Activated naive CD4-positive, alpha-beta T cell treated with anti-CD3 and anti-CD28 coated beads, Interleukin-2, amount 50 U/mL, for 72 hours (primary cell): ENCODE data around the gene KIF5A. TPM values are rescaled to one million over a fixed set of nuclear protein-coding genes. Genes with fewer than 3 reads are reported as not detected.
A peak's percentile ranks its signal among the peaks of the same experiment; 100 is the strongest.
"Not testable (repeated sequence)": the region's sequence is repeated elsewhere in the genome, so short reads cannot be mapped to it uniquely, and the experiment has no call there.

Source experiments
- ATAC-seq, 2 donors: fragments of 150-1000 bp; cut with Tn5 transposase; 2 replicates each; pipeline ENCODE4 v1.10.0; 2021; ENCODE audit warnings: mild to moderate bottlenecking in 2 of 2, moderate library complexity in 2 of 2
- DNase-seq, 2 donors: peaks; one replicate each; pipeline ENCODE4 v3.0.0; 2021 to 2022; ENCODE audit warnings: low spot score in 2 of 2
- H3K27ac Mint-ChIP-seq, 2 donors: one replicate each; pipeline ENCODE4 v1.8.0; 2022; ENCODE audit warnings: mild to moderate bottlenecking in 2 of 2, mixed read lengths in 2 of 2
- H3K36me3 Mint-ChIP-seq, 2 donors: one replicate each; pipeline ENCODE4 v1.8.0; 2022; ENCODE audit warnings: mixed read lengths in 2 of 2
- H3K9me3 Mint-ChIP-seq, 2 donors: one replicate each; pipeline ENCODE4 v1.8.0; 2022; ENCODE audit warnings: mixed read lengths in 2 of 2
- total RNA-seq, 2 donors: library from RNA; stranded (reverse); gene quantifications; one replicate each; pipeline ENCODE4 v1.2.3, GENCODE V29; 2022

KIF5A gene
- total RNA-seq, 2 donors from 2014 or later, result 0.75 to 3.4 TPM

DNA sequence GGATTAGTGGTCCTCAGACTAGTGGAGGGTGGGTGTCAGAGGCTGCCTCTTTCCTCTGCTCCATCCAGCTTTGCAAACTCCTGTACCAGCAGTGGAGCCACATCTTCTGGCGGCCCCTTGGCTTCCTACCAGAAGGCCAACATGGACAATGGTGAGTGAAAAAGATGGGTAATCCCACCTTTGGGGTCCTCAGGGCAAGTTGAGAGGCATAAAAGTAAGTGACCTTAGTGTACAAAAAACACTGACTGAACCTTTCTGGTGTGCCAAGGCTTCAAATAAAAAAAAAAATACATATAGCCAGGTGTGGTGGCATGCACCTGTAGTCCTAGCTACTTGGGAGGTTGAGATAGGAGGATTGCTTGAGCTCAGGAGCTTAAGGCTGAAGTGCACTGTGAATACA, 32.0 kb downstream of the KIF5A start:
- no peaks in the 10 kb centered on the region for H3K9me3 Mint-ChIP-seq
- no peaks in the 10 kb centered on the region for H3K36me3 Mint-ChIP-seq
- no peak for ATAC-seq
- H3K27ac Mint-ChIP-seq, result no peak overlapping the region
- DNase-seq, result no peak

DNA sequence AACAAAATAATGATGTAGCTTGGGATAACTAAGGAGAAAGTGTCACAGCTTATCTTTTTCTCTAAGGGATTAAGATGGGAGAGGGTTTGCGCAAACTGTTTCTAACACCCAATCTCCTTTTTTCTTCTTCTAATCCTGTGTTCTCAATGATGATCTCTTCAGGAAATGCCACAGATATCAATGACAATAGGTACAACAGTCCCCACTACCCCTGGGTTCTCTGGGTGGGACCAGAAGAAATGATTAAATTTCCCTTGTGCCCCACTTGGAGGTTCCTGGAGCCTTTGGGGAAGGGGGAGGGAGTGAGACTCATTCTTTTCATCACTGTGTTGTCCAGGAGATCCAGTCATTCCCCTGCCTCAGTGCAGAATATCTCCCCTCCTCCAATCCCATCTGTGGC, 32.6 kb downstream of the KIF5A start:
- DNase-seq (no peak), ATAC-seq (no peak)
- H3K36me3 Mint-ChIP-seq, result no peaks in the 10 kb centered on the region
- H3K27ac Mint-ChIP-seq, result no peak overlapping the region
- no peaks in the 10 kb centered on the region for H3K9me3 Mint-ChIP-seq

DNA sequence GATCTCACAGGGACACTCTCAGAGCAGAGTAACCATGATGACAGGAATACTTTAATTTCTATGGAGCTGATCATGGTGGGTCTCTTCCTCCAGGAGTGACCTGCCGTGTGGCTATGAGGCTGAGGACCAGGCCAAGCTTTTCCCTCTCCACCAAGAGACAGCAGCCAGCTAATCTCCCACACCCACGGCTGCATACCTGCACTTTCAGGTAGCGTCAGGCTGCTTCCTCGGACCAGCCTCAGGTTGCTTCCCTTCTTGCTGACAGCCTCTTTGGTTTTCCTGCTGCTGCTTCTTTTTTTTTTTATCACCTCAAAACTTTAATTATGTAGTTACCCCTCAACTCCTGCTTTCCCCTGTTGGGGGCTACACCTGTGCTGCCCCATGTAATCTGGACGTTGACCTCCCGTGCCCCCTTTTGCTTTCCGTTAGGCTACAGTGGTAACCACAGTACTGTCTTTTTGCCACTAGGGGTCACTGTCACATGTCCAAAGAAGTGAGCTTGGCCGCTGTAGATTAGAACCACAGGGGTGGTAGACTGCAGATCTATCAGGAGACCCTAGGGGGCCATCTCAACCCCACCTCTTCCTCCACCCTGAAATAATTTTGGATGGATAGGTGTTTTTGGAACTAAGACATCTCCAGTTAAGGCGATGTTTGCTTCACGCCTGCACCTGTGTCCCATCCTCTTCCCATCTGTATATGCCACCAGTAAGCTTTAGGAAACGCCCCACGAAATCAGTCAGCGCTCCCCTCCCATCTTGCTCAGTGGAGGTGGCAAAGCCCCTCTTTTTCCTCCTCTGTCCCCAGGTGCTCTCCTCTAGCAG, 33.4 kb downstream of the KIF5A start:
- no peaks in the 10 kb centered on the region for H3K9me3 Mint-ChIP-seq
- peak; percentile 99 for ATAC-seq
- peak in 1 of 2 donors; percentile 69 for DNase-seq
- H3K36me3 Mint-ChIP-seq, result no peaks in the 10 kb centered on the region
- no peak overlapping the region for H3K27ac Mint-ChIP-seq

DNA sequence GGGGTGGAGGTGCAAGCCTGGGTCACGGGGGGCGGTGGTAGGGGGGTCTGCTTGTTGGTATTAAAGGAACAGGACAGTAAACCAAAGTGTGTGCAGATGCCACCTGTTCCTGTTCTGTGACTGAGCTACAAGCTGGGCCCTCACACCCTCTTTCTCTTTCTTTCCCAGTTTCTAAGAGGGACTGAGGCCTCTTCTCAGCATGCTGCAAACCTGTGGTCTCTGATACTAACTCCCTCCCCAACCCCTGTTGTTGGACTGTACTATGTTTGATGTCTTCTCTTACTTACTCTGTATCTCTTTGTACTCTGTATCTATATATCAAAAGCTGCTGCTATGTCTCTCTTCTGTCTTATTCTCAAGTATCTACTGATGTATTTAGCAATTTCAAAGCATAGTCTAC, 34.2 kb downstream of the KIF5A start:
- Mint-ChIP-seq H3K27ac (no peak overlapping the region), H3K9me3 (no peaks in the 10 kb centered on the region), H3K36me3 (no peaks in the 10 kb centered on the region)
- ATAC-seq, result no peak
- no peak for DNase-seq

DNA sequence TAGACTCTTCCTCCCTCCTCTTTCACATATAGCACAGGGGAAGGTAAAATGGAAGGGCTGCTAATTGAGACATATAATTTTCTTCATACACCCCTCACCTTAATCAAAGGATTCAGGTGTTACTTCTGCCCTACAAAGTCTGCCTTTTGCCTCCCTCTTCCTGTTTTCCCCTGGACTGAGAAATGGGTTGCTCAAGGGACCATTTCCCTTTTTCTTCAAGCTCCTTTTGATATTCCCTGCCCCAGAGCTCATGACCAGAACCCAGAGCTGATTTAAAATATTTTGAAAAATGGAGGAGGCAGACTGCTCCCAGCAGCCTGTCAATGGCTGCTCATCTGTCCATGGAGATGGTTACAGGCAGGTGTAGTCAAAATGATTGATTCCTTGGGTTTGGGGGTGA, 34.8 kb downstream of the KIF5A start:
- H3K9me3 Mint-ChIP-seq, result no peaks in the 10 kb centered on the region
- no peak overlapping the region for H3K27ac Mint-ChIP-seq
- DNase-seq (no peak), ATAC-seq (no peak)
- no peaks in the 10 kb centered on the region for H3K36me3 Mint-ChIP-seq

DNA sequence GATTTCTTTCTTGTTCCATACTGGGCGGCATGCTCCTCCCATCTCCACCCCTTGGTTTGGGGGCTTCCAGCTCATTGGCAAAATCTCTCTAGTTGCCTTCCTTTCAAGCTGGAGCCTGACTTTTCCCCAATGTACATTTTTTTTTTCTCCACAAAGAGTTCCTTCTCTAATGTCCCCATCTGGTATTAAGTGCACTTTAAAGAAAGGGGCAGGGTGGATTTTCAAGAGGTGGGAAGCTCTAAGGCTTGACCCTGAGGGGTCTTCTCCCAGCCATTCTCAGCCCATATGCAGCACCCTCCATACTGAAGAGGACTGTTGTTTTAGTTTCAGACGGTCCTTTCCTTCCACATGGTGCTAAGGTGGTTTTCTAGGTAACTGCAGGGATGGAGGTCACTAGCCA, 35.3 kb downstream of the KIF5A start:
- peak overlapping the region in 1 of 2 donors; percentile 46 for H3K27ac Mint-ChIP-seq
- DNase-seq (no peak), ATAC-seq (no peak)
- H3K9me3 Mint-ChIP-seq, result no peaks in the 10 kb centered on the region
- no peaks in the 10 kb centered on the region for H3K36me3 Mint-ChIP-seq

DNA sequence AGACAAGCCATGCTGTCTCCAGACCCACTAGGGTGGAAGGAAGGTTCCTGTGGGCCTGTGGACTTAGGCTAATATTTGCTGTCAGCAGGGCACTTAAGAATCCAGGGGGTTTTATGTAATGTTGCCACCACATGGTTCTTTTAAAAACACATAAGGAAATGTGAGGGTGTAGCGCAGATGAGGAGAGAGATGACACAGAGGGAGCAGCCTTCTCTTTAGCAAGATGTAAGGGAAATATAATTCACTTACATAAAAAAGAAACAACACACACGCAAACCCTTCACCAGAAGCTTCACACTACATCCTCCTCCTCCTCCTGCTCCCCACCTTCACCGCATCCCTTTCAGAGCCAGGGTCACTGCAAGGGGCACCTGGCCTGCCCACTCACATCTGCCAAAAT, 36.3 kb downstream of the KIF5A start:
- H3K9me3 Mint-ChIP-seq, result no peaks in the 10 kb centered on the region
- ATAC-seq, result no peak
- H3K27ac Mint-ChIP-seq, result no peak overlapping the region
- no peaks in the 10 kb centered on the region for H3K36me3 Mint-ChIP-seq
- DNase-seq, result no peak

DNA sequence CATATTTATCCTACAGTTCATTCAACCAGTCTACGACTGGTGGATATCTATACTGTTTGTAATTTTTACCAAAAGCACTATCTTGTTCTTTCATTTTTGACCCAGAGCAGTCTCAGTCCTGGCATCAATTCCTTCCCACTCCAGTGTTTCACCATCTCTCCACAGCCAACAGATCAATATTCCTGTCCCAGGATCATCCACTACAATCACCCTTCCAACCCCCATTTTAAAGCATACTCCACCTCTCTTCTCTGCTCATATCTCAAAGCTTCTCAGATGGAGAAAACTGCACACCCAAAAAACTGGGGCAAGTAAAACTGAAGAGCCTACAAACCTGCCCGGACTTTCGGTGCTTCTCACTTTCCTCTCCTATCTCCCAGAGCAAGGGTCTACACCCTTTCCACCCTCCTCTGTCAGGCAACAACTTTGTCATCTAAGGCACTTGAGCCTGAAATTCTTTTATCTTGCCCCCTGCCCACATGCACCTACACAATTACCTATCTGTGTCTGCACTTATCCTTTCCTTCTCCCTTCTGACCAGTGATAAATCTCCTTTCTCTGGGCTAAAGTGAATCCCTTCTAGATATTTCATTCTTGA, 37.1 kb downstream of the KIF5A start:
- DNase-seq (no peak), ATAC-seq (no peak)
- H3K36me3 Mint-ChIP-seq, result peaks cover 0 to 8% of the 10 kb centered on the region in 2 donors
- H3K9me3 Mint-ChIP-seq, result no peaks in the 10 kb centered on the region
- H3K27ac Mint-ChIP-seq, result no peak overlapping the region

DNA sequence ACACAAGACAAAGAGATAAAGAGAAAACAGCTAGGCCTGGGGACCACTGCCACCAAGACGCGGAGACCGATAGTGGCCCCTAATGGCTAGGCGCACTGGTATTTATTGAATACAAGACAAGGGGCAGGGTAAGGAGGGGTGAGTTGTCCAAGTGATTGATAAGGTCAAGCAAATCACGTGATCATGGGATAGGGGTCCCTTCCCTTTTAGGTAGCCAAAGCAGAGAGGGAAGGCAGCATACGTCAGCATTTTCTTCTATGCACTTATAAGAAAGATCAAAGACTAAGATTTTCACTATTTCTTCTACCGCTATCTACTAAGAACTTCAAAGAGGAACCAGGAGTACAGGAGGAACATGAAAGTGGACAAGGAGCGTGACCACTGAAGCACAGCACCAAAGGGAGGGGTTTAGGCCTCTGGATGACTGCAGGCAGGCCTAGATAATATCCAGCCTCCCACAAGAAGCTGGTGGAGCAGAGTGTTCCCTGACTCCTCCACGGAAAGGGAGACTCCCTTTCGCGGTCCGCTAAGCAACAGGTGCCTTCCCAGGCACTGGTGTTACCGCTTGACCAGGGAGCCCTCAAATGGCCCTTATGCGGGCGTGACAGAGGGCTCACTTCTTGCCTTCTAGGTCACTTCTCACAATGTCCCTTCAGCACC, 39.2 kb downstream of the KIF5A start:
- DNase-seq, H3K27ac Mint-ChIP-seq, ATAC-seq, H3K9me3 Mint-ChIP-seq: not testable (repeated sequence)
- peaks cover 0 to 11% of the 10 kb centered on the region in 2 donors for H3K36me3 Mint-ChIP-seq

DNA sequence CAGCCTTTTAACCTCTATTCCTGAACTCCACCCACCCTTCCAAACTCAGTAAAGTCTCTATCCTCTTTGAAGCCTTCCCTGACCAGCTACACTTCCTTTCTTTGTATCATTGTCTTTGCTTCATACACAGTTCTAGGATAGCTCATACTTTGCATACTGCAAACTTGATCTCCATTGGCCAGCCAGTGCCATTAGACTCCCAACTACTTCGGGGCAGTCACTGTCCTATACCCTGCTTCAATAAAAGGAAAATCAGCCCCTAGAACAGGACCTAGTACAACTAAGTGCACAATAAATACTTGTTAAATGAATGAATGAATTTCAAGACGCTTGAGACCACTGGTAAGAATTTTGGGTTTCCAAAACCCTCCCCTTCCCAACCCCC, 40.6 kb downstream of the KIF5A start:
- DNase-seq (no peak), ATAC-seq (peak in 1 of 2 donors; percentile 3)
- Mint-ChIP-seq H3K36me3 (peaks cover 0 to 11% of the 10 kb centered on the region in 2 donors), H3K27ac (peak overlapping the region in 1 of 2 donors; percentile 47), H3K9me3 (no peaks in the 10 kb centered on the region)

DNA sequence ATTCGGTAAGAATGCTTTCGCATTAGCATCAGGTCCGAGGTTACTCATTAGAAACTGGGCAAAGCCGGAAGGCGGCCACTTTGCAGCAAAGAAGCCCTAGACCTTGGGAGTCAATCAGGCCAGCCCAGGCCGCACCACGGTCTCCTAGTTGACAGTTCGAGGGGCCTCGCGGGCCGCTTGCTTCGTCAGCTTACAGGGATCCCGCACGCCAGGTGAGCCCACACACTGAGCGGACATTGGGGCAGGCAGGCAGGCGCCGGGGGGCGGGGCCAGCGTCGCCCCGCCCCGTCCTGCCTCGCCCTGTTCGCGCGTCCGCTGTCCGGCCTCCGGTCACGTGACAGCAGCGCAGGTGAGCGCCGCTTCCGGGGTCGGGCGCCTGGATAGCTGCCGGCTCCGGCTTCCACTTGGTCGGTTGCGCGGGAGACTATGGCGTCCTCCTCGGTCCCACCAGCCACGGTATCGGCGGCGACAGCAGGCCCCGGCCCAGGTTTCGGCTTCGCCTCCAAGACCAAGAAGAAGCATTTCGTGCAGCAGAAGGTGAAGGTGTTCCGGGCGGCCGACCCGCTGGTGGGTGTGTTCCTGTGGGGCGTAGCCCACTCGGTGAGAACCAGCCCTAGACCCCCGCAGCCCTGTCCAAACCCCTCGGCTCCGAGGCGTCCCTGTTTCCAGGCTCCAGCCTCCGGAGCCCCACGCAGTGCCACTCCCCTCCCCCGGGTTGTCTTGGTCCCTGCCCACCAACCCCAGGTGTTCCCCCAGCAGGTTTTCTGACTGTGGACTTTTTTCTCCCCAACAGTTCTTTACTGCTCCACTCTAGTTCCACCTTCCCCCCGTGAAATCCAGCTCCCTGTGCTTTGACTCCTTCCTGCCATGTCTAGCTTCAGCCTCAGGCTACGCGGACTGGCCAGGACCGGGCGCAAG, 41.3 kb downstream of the KIF5A start, which contains the start of gene PIP4K2C:
TSS of gene PIP4K2C (plus strand) at position 329 of the 918 bp plus-strand sequence. CDS start at position 427, 98 bp downstream.
- Mint-ChIP-seq H3K27ac (peak within 1 kb of the TSS; percentile 47 to 78), H3K36me3 (peaks cover 0 to 11% of the 10 kb centered on the region in 2 donors), H3K9me3 (no peaks in the 10 kb centered on the region)
- DNase-seq (peak; percentile 74 to 91), ATAC-seq (peak; percentile 96 to 99)

DNA sequence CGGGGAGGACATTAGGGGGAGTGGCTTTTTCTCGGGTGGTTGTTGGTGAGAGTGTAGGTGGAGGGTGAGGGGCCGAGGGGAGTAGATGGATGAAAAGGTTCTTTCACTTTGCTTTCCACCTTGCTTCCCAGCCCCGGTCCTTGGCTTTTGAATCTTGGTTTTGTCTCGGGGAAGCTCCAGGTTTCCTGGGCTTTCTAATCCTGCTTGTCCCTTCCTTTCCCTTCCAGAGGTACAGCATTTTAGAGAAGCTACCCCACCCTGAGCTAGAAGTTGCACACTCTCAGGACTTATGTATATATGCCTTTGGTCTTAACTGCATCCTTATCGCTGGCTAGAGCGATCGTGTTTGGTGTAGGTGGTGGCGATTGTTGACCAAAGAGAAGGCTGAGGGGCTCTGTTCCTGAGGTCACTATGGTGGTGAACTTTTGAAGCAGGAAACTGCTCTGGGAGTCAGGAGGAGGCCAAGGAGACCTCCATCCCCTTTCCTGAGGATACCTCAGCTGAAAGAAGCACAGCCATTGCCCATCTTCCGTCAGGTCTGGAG, 42.0 kb downstream of the KIF5A start:
- Mint-ChIP-seq H3K9me3 (no peaks in the 10 kb centered on the region), H3K36me3 (peaks cover 0 to 11% of the 10 kb centered on the region in 2 donors), H3K27ac (peak overlapping the region; percentile 47 to 72)
- ATAC-seq, result no peak
- no peak for DNase-seq

DNA sequence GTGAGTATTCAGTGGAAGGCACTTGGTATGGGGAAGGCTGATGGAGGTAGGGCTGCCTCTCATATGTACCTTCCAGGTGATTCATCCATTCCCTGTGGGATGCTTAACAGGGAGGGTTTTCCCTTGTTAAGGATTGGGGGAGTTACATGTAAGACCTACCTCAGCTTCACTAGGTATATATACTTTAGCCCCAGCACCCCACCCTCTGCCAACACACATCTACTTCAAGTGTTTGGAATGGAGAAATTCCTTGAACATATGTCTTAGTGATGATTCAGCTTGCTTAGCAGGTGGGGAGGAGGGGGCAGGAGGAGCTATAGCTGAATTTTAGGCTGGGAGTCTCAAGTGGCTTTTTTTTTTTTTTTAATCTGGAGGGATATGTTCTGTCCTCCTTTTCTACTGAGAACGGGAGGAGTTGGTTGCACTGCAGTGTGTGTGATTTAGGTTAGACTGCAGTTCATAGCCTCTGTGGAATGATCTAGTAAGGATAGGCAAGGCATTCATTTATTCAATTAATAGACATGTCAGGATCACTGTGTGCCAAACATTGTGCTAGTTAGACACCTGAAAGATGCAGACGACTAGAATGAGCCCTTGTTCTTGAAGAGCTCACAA, 42.8 kb downstream of the KIF5A start:
- ATAC-seq, result no peak
- H3K36me3 Mint-ChIP-seq, result peaks cover 0 to 11% of the 10 kb centered on the region in 2 donors
- no peak for DNase-seq
- peak overlapping the region in 1 of 2 donors; percentile 47 for H3K27ac Mint-ChIP-seq
- H3K9me3 Mint-ChIP-seq, result no peaks in the 10 kb centered on the region

DNA sequence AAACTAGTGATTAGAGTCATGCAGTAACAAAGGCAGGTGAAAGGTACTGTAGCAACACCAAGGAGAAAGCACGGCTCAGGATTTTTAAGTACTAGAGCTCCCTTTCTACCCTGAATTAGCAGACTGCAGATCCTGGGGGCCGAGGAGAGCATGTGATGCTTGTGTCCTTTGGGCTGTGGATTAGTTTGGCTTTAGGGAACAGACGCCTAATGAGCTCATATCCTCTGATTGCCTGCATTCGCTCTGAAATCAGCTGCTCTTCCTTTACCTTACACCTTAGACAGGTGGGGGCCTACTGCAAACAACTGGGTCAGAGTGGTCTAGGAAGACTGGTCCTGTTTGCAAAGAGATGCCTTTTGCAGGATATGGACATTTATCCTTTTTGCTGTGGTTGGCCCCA, 43.3 kb downstream of the KIF5A start:
- no peak for DNase-seq
- H3K36me3 Mint-ChIP-seq, result peaks cover 0 to 11% of the 10 kb centered on the region in 2 donors
- H3K9me3 Mint-ChIP-seq, result no peaks in the 10 kb centered on the region
- H3K27ac Mint-ChIP-seq, result peak overlapping the region in 1 of 2 donors; percentile 47
- no peak for ATAC-seq

DNA sequence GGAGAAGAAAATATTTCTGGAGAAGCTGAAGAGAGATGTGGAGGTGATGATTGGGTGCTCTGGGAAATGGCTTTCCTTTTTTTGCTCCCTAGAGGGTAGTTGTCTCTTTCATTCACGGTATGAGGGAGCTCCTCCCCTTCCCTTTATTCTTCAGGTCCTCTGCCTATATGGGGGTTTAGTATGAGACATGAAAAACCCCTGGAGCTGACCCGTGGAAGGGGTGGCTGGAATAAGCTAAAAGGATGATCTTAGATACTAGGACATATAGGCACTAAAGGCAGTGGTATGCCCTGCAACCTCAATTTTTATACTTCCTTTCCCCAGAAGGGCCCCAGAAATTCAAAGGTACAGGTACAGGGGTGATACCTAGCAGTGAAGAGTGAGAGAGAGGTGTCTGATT, 50.6 kb downstream of the KIF5A start:
- no peak overlapping the region for H3K27ac Mint-ChIP-seq
- ATAC-seq, result no peak

DNA sequence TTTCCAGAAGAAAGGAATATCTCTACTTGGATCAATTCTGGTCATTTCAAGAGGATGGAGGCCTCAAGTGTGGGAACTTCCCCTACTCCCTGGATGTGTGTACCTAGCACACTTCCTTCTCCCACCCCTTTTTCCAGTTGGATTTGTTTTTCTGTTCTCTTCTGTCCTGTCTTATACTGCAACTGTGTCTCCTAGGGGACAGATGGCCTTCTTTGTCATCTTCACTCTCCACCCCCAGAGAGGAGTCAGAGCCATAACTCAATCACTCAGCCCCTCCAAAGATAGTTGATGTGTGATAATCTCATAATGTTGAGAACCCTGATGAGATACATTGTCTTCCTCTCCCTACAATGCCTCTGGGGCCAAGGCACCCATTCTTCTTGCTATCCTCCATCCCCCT, 52.7 kb downstream of the KIF5A start:
- DNase-seq, result no peak
- Mint-ChIP-seq H3K9me3 (no peaks in the 10 kb centered on the region), H3K36me3 (peaks cover 0 to 13% of the 10 kb centered on the region in 2 donors), H3K27ac (no peak overlapping the region)
- ATAC-seq, result no peak

More for the DNA sequence above, 50.6 kb downstream of the KIF5A start:
- Mint-ChIP-seq H3K9me3 (no peaks in the 10 kb centered on the region), H3K36me3 (peaks cover 0 to 13% of the 10 kb centered on the region in 2 donors)
- no peak for DNase-seq
